Testis (tissue), 3 donors: ENCODE results near the gene TSG101. TPM values are rescaled to one million over a fixed set of nuclear protein-coding genes. Genes with fewer than 3 reads are reported as not detected.

ENCODE experiments used
- DNase-seq: peaks from one replicate; pipeline ENCODE4 v3.0.0-alpha.2; 2019
- H3K27ac ChIP-seq, 2 donors: fragments of 200-600 bp; sonication (generic); one replicate each; pipeline ENCODE4 v1.5.1; 2019
- H3K27me3 ChIP-seq: fragments of 200-600 bp; sonication (generic); one replicate; pipeline ENCODE4 v1.5.1; 2019
- H3K36me3 ChIP-seq: fragments of 200-600 bp; sonication (generic); one replicate; pipeline ENCODE4 v1.5.1; 2017; ENCODE audit warnings: low read depth; ENCODE audit errors: missing control alignments
- H3K4me1 ChIP-seq: fragments of 200-600 bp; sonication (generic); one replicate; pipeline ENCODE4 v1.5.1; 2019
- H3K4me3 ChIP-seq, 2 donors: fragments of 200-600 bp; sonication (generic); one replicate each; pipeline ENCODE4 v1.5.1; 2017 to 2019
- H3K9me3 ChIP-seq: fragments of 200-600 bp; sonication (generic); one replicate; pipeline ENCODE4 v1.5.1; 2017
- POLR2A ChIP-seq: fragments of 450-650 bp; IDR thresholded peaks from one replicate; pipeline ENCODE4 v1.6.1; 2017; ENCODE audit warnings: antibody characterized with exemption, mild to moderate bottlenecking, moderate library complexity
- WGBS, 2 donors: methylation state at CpG; one replicate each; pipeline ENCODE4 v1.1.5; 2018; 5-methylcytosine and 5-hydroxymethylcytosine counted together
- intact Hi-C: fragments of 100-400 bp; cut with DNase I; formaldehyde crosslinking; loops from one replicate; pipeline ENCODE4 v1.15.1; 2023; ENCODE audit warnings: low total_unique reads
- polyA plus RNA-seq: library from polyadenylated mRNA; stranded (reverse); fragments of 350-450 nt; fragmentation: Illumina TruSeq; extraction: RNeasy Lipid Tissue Mini Kit (QIAGEN cat#74804); gene quantifications from one replicate; pipeline ENCODE4 v1.2.3, GENCODE V29; 2014; ENCODE audit warnings: low read depth, low replicate concordance; ENCODE audit not compliant: insufficient read depth
- total RNA-seq, 2 donors: library from RNA; depleted of rRNA; stranded (reverse); fragments of >200 nt; gene quantifications; one replicate each; pipeline ENCODE4 v1.2.3, GENCODE V29; 2016
- TF ChIP-seq, protein P1 (sequence below), 3 experiments: fragments of 450-650 bp in 2 of 3; fragments of 200-600 bp in 1 of 3; sonication (generic) in 1 of 3; IDR thresholded peaks; one replicate each; pipeline ENCODE4 v1.5.1; 2016 to 2019; ENCODE audit warnings: antibody characterized with exemption in 3 of 3, mild to moderate bottlenecking in 2 of 3, moderate library complexity in 1 of 3

The TSG101 gene
- total and polyA plus RNA-seq, 3 donors from 2014 or later = 92.6 to 161 (median 95.1) TPM

DNA sequence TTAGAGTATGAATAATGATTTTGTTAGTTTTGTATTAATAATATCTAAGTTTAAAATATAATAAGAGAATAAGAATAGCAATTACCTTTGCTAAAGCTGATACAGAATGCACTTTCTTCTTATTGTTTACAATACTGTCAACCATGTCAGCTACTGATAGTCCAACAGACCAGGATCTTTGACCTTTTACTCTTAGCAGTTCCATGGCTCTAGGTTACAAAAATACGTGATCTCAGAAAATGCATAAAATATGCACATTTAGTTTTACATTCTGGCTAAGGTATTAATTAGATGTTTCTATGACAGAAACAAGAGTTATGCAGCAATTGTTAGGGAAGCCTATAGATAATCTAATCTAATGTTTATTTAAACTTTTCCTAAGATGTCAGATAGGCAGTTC lies 7.5 kb upstream of the TSG101 start:
- Histone ChIP-seq H3K9me3 (no peaks in the 10 kb centered on the region), H3K27me3 (no peaks in the 10 kb centered on the region), H3K4me1 (no peaks in the 10 kb centered on the region), H3K36me3 (no peaks in the 10 kb centered on the region), H3K27ac (no peak overlapping the region), H3K4me3 (no peak overlapping the region)
- 83 to 88% methylated on average over 1 of the region's 1 CpG for WGBS, 2 donors
- TF ChIP-seq, protein P1, sequence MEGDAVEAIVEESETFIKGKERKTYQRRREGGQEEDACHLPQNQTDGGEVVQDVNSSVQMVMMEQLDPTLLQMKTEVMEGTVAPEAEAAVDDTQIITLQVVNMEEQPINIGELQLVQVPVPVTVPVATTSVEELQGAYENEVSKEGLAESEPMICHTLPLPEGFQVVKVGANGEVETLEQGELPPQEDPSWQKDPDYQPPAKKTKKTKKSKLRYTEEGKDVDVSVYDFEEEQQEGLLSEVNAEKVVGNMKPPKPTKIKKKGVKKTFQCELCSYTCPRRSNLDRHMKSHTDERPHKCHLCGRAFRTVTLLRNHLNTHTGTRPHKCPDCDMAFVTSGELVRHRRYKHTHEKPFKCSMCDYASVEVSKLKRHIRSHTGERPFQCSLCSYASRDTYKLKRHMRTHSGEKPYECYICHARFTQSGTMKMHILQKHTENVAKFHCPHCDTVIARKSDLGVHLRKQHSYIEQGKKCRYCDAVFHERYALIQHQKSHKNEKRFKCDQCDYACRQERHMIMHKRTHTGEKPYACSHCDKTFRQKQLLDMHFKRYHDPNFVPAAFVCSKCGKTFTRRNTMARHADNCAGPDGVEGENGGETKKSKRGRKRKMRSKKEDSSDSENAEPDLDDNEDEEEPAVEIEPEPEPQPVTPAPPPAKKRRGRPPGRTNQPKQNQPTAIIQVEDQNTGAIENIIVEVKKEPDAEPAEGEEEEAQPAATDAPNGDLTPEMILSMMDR (IDR thresholded peaks at IDR 0.05) = no peak
- TF ChIP-seq POLR2A = no peak
- intact Hi-C loops = no loop called here
- no peak for DNase-seq

DNA sequence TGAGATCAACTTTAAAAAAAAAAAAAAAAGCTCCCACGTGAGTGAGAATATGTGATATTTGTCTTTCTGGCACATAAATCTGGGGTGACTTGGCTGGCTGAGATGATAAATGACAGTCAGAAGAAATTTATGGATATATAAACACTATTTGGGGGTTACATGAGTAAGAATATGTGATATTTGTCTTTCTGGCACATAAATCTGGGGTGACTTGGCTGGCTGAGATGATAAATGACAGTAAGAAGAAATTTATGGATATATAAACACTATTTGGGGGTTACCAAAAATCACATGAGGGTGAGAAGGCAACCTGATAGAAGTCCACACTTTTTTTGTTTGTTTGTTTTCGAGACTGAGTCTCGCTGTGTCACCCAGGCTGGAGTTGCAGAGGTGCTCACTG lies 6.6 kb upstream of the TSG101 start:
- intact Hi-C loops = no loop called here
- Histone ChIP-seq H3K27me3 (no peaks in the 10 kb centered on the region), H3K36me3 (no peaks in the 10 kb centered on the region), H3K27ac (no peak overlapping the region), H3K9me3 (no peaks in the 10 kb centered on the region), H3K4me3 (no peak overlapping the region), H3K4me1 (no peaks in the 10 kb centered on the region)
- WGBS, 2 donors = 89 to 90% methylated on average over 3 of the region's 3 CpGs
- DNase-seq = no peak
- TF ChIP-seq, protein P1 (IDR thresholded peaks at IDR 0.05) = no peak
- no peak for TF ChIP-seq POLR2A

DNA sequence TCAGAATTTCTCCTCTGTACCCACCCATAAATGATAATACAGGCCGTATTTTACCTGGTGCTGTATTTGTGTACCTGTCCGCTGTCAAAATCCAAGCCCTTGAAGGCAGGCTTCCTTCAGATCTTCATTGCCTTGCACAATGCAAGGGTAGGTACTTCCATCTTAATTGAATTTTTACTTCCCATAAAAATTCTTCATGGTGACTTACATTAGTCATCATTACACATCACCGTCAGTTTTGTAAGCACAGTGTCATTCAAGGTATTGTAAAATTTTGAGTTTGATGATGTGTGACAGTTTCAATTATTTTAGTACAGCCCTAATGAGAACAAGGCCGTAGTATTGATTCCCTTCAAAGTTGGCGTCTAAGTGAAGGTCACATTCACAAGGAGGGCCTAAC lies 770 bp upstream of the TSG101 start:
- Histone ChIP-seq H3K36me3 (no peaks in the 10 kb centered on the region), H3K4me1 (peaks cover 5% of the 10 kb centered on the region), H3K27ac (peak overlapping the region; percentile 91 to 94), H3K4me3 (peak overlapping the region; percentile 90 to 94), H3K27me3 (no peaks in the 10 kb centered on the region), H3K9me3 (no peaks in the 10 kb centered on the region)
- intact Hi-C loops = no loop called here
- no peak for TF ChIP-seq POLR2A
- TF ChIP-seq, protein P1 (IDR thresholded peaks at IDR 0.05) = no peak
- DNase-seq = no peak
- WGBS, 2 donors = 13 to 24% methylated on average over 5 of the region's 5 CpGs

GRCh38 chr11:18526130-18526520 lies 617 bp downstream of the TSG101 start:
- Histone ChIP-seq H3K36me3 (no peaks in the 10 kb centered on the region), H3K9me3 (no peaks in the 10 kb centered on the region), H3K27ac (peak overlapping the region; percentile 91 to 94), H3K4me1 (peaks cover 5% of the 10 kb centered on the region), H3K4me3 (peak overlapping the region; percentile 90 to 94), H3K27me3 (no peaks in the 10 kb centered on the region)
- intact Hi-C loops = no loop called here
- WGBS, 2 donors = 0 to 1% methylated on average over 8 of the region's 8 CpGs
- DNase-seq = no peak
- no peak for TF ChIP-seq POLR2A
- TF ChIP-seq, protein P1 (IDR thresholded peaks at IDR 0.05) = no peak

DNA sequence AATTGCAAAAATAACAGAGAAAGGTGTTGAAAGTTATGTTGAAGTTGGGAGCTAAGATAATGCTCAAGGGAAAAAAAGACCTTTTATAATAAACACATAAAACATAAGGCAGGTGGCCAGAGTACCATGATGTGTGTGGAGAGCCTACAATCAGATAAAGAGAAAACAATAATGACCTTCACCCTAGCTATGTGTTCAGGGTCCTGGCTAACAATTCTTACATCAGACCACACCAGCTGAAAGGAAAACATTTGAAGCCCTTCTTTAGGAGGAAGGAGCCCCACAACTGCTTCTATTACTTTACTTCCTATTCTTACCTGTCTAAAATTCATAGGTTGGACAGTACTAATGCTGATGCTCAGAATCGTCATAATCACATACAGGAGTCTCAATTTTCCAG lies 2.5 kb downstream of the TSG101 start:
- 65 to 83% methylated on average over 1 of the region's 1 CpG for WGBS, 2 donors
- H3K9me3 ChIP-seq = no peaks in the 10 kb centered on the region
- no peak for TF ChIP-seq POLR2A
- TF ChIP-seq, protein P1 (IDR thresholded peaks at IDR 0.05) = no peak
- intact Hi-C loops = no loop called here
- H3K27ac ChIP-seq = no peak overlapping the region
- H3K27me3 ChIP-seq = no peaks in the 10 kb centered on the region
- DNase-seq = no peak
- H3K4me1 ChIP-seq = peaks cover 5% of the 10 kb centered on the region
- no peak overlapping the region for H3K4me3 ChIP-seq
- no peaks in the 10 kb centered on the region for H3K36me3 ChIP-seq
